ENCODE results near the gene PINK1.

DNA sequence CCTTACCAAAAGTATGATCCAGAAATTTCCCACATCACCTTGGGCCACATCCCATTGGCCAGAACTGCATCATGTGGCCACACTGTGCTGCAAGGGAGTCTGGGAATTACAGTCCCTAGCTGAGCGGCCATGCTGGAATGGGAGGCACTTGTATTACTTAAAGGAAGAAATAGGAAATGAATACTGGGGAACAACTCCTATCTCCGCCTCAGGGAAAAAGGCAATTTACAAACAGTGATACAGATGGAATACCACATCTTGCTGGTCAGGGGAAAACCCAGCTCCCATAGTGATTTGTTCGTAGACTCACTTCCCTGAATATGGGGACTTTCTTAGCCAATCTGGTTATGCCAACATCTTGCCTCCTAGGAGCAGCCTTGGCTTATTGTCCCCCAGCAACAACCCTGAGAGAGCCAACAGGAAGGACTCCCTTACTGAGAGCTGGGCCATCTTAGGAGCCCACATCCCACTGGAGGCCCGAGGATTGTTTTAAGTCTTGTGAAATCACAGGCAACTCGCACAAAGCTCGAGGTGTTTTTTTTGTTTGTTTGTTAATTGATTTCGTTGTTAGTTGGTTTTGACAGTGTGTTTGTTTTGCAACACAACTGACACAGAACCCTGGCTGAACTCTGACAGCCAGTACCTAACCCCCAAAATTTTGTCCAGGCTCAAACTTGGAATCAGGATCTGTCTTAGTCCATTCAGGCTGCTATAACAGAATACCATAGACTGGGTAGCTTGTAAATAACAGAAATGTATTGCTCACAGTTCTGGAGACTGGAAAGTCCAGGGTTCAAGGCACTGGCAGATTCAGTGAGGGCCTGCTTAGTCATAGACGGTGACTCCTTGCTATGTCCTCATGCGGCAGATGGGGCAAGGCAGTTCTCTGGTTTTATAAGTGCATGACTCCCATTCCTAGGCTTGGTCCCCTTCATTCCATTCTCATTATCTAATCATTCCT, 29.5 kb upstream of the PINK1 start:
- TF ChIP-seq, protein P1, sequence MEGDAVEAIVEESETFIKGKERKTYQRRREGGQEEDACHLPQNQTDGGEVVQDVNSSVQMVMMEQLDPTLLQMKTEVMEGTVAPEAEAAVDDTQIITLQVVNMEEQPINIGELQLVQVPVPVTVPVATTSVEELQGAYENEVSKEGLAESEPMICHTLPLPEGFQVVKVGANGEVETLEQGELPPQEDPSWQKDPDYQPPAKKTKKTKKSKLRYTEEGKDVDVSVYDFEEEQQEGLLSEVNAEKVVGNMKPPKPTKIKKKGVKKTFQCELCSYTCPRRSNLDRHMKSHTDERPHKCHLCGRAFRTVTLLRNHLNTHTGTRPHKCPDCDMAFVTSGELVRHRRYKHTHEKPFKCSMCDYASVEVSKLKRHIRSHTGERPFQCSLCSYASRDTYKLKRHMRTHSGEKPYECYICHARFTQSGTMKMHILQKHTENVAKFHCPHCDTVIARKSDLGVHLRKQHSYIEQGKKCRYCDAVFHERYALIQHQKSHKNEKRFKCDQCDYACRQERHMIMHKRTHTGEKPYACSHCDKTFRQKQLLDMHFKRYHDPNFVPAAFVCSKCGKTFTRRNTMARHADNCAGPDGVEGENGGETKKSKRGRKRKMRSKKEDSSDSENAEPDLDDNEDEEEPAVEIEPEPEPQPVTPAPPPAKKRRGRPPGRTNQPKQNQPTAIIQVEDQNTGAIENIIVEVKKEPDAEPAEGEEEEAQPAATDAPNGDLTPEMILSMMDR (IDR thresholded peaks at IDR 0.05), result no peak
- no peak for TF ChIP-seq POLR2A (IDR thresholded peaks at IDR 0.05)

All from lower leg skin (tissue), 3 donors.